HG02938 (cell line): Measurements from ENCODE around the gene NEK5.
"Not testable (repeated sequence)": the region's sequence is repeated elsewhere in the genome, so short reads cannot be mapped to it uniquely, and the experiment has no call there.

Experiments
- ATAC-seq: cut with Tn5 transposase; IDR thresholded peaks from one replicate; pipeline ENCODE4 v1.9.1; 2021; ENCODE audit warnings: mild to moderate bottlenecking, moderate library complexity; ENCODE audit not compliant: unreplicated experiment

The NEK5 gene

DNA sequence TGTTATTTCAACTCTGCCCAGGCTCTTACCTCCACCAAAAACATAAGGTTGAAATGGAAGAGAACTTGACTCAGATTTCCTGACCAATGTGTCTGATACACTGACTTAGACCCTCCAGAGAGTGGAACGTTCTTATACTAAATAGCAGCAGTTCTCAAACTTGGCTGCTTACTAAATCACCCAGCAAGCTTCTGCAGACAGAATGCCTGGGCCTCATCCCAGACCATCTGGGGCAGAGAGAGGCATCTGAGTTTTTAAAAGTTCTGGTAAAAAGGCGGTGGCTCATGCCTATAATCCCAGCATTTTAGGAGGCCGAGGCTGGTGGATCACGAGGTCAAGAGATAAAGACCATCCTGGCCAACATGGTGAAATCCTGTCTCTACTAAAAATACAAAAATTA is 46.3 kb downstream of the NEK5 start:
- no peak for ATAC-seq

DNA sequence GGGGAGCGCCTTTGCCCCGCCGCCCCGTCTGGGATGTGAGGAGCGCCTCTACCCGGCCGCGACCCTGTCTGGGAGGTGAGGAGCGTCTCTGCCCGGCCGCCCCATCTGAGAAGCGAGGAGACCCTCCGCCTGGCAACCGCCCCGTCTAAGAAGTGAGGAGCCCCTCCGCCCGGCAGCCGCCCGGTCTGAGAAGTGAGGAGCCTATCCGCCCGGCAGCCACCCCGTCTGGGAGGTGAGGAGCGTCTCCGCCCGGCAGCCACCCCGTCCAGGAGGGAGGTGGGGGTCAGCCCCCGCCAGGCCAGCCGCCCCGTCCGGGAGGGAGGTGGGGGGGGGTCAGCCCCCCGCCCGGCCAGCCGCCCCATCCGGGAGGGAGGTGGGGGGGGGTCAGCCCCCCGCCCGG is 49.0 kb downstream of the NEK5 start:
- ATAC-seq: not testable (repeated sequence)

DNA sequence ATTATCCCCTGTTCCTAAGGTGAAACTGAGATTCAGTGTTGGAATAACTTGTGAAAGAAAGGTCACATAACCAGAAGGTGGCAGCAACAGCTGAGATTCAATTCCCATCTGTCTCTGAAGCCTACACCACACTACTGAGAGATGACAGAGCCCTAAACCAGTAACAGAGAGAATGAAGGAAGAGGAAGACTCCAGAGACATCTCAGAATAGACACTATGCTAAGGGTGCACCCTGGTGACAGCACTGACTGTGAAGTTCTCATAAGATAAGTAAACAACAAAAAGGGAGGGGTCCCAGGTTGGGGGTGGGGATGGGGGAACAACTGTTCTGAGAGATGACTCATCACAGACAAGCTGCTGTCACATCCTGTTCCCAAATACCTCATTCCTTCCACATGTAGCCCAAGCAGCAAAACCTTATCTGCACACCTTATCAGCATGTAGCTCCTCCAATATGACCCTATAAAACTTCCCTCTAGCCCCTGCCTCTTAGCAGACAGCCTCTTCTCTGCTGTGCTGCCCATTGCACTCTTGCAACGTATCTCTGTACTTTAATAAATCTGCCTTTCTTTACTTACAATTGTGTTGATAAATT is 57.8 kb downstream of the NEK5 start:
- ATAC-seq: no peak

DNA sequence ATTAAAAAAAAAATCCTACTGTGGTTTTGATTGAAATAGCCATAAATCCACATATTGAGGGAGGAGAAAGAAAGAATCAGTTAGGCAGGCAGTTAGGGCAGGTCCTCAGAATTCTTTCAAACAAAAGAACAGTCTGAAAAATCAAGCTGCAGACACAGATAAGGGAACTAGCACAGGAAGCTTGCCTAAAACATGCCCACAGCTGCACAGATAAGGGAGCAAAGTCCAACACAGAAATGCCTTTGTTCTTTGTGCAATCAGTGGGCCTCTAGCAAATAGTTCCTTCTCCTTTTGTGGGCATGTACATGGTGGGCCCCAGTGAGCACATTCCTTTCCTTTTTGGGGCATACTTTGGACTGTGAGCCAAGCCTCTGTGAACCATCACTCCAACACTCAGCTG is 61.6 kb downstream of the NEK5 start:
- ATAC-seq: no peak

DNA sequence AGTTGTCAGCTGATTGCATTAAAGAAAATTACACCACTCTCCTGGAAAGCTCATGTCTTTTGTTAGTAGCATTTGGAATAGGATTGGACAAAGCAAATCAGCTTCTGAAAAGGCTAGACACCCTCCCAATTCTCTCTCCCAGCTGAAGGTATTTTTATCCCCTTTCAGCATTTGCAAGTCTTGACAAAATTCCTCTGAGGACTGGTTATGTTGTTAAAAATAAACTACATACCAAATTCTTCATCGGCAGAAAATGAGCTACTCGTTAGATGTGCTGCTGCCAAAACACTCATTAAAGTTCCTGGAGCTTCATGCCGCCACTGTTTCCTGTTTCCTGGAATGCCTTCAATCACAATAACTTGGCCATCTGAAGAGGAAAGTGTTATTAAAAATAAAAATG is 67.3 kb downstream of the NEK5 start:
- no peak for ATAC-seq

DNA sequence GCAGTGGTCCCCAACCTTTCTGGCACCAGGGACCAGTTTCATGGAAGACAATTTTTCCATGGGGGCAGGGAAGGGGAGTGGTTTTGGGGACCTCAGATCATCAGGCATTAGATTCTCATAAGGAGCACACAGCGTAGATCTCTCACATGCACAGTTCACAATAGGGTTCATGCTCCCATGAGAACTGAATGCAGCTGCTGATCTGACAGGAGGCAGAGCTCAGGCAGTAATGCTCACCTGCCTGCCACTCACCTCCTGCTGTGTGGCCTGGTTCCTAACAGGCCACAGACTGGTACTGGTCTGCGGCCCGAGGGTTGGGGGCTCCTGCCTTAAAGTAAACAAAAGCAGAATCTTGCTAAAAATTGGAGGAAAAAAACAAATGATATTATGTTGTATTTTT is 67.8 kb downstream of the NEK5 start:
- ATAC-seq: not testable (repeated sequence)

DNA sequence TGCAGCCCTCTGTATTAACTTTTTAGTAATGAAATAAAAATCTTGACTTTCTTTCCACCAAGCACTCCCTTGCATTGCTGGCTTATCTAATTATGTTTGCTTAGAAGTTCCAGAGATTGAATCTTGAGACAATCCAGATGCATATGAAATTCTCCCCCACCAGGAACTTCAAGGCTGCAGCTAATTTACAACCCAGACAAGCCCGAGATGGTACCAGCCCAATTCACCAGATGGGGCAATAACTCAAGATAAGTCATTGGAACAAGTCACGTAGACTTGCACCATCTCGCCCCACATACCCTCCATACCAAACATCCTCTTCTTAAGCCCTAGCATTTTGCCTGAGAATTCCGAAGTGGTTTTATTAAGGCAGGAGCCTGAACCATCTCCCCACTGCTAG is 75.4 kb downstream of the NEK5 start:
- ATAC-seq: no peak

DNA sequence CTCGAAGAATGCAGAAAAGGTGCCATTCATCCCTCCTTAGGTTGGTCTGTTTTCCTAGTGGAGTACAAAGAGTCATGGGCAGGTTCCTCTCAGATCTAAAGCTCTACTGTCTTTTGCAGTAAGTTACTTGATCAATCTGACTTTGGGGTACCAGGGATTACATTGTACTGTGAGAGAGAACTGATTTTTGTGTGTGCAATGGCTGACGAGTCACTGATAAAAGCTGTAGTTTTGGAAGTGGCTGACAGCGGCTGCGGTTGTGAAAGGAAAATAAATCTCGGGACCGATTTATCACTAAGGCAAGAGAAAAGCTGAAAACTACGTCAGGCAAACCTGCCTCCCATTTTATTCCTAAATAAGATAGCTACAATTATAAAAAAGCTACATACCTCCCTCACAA is 77.5 kb downstream of the NEK5 start:
- ATAC-seq: no peak

DNA sequence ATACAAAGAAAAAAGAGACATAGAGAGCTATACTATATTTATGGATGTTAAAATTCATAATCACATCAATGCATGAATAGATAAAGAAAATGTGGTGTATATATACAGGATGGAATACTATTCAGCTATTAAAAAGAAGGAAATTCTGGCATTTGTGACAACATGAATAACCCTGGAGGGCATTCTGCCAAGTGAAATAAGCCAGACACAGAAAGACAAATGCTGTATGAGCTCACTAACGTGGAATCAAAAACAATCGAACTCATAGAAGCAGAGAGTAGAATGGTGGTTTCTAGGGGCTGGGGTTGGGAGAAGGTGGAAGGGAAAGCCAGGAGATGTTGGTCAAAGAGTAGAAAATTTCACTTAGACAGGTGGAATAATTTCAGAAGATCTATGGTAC is 80.4 kb downstream of the NEK5 start:
- no peak for ATAC-seq

DNA sequence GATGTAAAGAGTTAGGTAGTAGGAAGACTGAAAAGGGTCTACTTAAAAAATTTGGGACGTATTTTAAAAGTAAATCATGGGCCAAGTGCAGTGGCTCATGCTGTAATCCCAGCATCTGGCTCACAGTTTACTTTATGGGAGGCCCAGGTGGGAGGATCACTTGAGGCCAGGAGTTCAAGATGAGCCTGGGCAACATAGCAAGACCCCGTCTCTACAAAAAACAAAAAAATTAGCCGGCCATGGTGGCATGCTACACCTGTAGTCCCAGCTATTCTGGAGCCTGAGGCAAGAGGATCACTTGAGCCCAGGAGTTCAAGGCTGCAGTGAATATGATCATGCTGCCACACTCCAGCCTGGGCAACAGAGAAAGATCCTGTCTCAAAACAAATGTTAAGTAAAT is 81.4 kb downstream of the NEK5 start:
- ATAC-seq: no peak

DNA sequence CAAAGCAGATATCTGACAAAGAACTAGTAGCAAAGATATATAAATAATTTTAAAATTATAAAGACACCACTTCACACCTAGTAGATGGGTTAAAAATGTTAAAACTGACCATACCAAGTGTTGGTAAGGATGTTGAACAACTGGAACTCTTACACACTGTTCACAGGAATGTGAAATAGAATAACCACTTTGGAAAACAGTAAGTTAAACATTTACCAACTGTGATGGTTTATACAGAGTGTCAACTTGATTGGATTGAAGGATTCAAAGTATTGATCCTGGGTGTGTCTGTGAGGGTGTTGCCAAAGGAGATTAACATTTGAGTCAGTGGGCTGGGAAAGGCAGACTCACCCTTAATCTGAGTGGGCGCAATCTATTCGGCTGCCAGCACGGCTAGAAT is 85.2 kb downstream of the NEK5 start:
- ATAC-seq: no peak

DNA sequence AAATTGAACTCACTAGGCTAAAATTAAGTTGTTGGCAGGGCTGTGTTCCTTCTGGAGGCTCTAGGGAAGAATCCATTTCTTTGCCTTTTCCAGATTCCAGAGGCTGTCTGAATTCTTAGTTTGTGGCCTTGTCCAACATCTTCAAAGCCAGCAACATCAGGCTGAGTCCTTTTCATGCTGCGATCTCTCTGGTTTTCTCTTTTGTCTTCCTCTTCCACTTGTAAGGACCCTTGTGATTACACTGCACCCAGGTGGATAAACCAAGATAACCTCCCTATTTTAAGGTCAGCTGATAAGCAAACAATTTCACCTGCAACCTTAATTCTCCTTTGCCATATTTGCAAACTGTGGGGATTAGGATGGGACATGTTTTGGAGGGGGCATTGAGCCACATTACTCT is 92.8 kb downstream of the NEK5 start:
- ATAC-seq: no peak

DNA sequence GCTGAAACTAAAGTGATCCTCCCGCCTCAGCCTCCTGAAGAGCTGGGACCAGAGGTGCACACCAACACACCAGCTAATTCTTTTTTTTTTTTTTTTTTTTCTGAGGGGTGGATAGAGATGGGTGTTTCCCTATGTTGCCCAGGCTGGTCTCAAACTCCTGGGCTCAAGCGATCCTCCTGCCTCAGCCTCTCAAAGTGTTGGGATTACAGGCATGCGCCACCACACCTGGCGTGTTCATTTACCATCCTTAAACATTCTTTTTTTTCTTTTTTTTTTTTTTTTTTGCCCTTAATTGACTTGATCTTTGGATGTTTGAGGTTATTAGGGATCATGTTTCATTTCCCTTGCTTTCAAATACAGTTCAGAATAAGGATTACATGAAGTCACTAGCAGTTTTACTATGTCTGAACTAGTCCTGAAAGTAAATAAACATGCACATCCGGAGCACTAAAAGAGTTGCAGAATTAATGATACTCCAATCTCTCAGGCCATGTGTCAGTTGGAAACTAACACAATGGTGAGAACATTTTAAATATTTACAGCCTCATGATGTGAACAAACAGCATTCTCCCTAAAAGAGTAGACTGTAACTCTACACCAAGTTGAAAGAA is 94.2 kb downstream of the NEK5 start:
- ATAC-seq: no peak

DNA sequence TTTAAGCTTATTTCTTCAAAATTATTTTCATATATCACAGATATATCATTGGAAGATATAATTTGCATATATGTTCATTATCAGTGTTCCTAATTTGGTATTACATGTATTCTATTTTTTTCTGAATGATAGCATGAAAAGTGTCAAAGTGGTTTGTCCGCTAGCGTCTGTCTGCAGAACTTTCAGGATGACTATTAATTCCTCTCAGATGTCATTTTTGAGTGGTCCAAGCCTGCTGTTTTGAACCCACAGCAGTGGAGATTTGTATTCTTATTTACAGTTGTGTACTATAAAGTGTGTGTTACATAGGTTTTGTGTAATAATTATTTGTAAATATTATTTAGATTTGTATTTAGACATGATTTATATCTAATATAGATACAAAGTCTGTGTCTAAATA is 95.8 kb downstream of the NEK5 start:
- ATAC-seq: no peak

DNA sequence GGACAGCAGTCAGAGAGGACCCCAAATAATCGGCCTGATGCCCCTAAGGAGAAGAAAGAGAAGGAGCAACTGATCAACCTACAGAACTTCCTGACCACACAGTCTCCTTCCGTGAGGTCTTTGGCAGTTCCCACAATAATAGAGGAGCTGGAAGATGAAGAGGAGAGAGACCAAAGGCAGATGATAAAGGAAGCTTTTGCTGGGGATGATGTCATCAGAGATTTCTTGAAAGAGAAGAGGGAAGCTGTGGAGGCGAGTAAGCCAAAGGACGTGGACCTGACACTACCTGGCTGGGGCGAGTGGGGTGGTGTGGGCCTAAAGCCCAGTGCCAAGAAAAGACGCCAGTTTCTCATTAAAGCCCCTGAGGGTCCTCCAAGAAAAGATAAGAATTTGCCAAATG is 98.5 kb downstream of the NEK5 start:
- not testable (repeated sequence) for ATAC-seq

DNA sequence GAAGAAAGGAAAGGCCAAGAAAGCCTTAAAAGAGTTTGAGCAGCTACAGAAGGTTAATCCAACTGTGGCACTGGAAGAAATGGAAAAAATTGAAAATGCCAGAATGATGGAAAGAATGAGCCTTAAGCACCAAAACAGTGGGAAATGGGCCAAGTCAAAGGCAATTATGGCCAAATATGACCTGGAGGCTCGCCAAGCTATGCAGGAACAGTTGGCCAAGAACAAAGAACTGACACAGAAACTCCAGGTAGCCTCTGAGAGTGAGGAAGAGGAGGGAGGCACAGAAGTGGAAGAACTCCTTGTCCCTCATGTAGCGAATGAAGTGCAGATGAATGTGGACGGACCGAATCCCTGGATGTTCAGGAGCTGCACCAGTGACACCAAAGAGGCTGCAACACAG is 99.3 kb downstream of the NEK5 start:
- no peak for ATAC-seq

DNA sequence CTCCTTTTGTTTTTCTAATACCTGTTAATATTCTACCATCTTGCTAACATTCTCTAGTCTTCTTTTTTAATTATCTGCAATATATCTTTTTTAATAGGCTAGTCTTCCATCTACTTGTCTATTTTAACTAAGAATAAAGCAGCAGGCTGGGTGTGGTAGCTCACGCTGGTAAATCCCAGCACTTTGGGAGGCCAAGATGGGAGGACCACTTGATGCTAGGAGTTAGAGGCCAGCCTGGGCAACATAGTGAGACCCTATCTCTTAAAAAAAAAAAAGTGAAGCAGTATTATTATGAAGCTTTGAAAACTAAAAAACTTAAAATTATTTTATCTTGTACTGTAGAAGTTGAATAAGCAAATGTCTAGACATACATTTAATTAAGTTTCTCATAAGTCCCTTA is 101.0 kb downstream of the NEK5 start:
- ATAC-seq: no peak

DNA sequence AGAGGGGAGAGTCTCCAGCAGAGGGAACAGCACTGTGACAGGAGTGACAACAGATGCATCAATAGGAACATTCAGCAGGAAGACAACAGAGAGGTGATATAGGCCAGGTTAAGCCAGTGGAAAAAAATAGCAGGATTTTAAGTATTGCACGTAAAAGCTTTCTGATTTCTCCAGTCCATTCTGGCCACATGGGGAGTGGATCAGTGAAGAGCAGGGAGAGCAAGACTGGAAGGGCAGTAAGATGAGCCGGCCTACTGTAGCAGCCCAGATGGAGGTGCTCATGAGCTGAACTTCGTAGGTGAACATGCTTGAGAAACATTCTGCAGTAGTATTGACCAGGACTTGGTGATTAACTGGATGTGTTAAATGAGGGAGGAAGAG is 102.6 kb downstream of the NEK5 start:
- no peak for ATAC-seq

DNA sequence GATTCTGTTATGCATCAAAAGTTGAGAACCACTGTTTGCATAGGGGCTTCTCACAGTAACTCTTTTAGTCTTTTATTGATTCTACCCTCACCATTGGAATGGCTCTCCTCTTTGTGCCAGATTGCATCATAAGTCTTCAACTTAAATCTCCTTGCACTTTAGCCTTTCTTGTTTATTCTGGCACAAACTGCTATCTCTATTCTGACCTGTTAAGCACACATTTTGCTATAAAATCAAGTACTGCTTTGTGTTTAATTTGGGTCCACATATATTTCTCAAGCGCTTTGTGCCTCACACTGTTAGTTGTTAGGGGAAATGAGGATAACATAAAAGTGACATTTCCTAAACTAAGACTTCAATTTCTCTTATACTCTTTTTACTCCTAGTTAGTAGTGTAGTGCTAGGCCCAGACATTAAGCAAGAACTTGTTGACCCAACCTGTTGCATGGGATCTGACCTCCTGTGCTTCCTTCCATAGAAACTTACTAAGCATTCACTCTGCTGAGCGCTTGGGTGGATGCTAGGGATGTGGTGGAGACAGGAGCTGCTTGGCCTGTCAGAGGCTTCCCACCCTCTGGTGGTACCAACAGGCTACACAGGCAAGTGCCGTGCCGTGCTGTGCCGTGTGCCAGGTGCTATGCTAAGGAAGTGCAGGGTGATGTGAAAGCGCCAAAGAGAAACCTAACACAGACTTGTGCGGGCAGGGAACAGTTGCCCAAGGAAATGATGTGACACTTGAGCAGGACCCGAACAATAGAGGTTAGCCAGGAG is 103.2 kb downstream of the NEK5 start:
- ATAC-seq: no peak

DNA sequence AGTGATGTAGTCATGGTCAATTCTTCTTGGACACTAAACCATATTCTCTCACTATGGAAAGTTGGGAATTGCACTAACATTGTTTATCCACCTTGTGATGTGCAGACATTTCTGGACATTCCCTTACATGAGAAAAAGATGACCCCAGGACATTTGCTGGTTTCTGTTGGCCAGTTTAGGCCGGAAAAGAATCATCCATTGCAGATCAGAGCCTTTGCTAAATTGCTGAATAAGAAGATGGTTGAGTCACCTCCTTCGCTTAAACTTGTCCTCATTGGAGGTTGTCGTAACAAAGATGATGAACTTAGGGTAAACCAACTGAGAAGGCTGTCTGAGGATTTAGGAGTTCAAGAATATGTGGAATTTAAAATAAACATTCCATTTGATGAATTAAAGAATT is 104.4 kb downstream of the NEK5 start, which contains the start of gene UTP14C:
Gene UTP14C (plus strand): TSS at position 211 of the 400 bp plus-strand sequence. CDS start 4,114 bp downstream, outside the sequence.
- ATAC-seq: no peak

DNA sequence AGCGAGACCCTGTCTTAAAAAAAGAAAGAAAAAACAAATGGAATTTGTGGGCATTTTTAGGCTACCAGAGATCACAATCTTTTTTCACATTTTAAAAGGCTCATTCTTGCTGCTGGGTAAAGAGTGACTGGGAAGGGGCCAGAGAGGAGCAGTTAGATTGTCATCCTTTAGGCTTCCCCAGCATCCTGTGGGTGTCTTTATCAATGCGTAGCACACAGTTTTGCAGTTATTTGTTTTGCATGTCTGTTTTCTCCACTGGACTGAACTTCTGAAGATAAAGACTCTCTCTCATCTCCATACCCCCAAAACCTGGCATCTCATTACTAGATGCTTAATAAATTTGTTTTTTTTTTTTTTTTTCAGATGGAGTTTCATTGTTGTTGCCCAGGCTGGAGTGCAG is 106.5 kb downstream of the NEK5 start:
- no peak for ATAC-seq

DNA sequence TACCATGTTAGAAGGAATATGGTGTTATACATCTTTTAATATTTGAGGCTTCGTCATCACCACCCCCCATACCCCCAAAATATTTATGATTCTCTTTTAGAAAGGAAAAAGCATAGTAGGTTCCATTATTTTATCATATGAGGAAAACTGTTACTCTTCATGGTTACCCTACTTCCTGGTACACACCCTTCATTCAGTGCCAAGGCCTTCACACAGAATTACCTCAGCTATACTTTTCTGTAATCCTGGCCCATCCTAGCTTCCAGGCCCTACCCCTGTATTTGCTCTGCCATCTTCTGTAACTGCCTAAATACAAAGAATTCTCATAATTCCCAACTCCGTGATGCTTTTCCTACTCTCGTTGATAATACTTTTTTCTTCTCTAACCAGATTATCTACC is 108.7 kb downstream of the NEK5 start:
- ATAC-seq: no peak
